PC-9 (cell line): ENCODE data around the gene MALAT1. TPM values are rescaled to one million over a fixed set of nuclear protein-coding genes. Genes with fewer than 3 reads are reported as not detected.

ENCODE experiments used
- BruUV-seq: library from RNA; stranded (reverse); fragments of 400-500 nt; replicated peaks from 2 replicates; lab custom pipeline; 2021; lab: Mats Ljungman, UMichigan
- CTCF ChIA-PET: fragments of 300-600 bp; sonication (Branson Sonifier 250); formaldehyde crosslinking; loops from one replicate; lab custom pipeline; 2022; ENCODE audit warnings: antibody characterized with exemption; lab: Charles Lee
- POLR2A ChIA-PET: fragments of 300-600 bp; sonication (Branson Sonifier 250); formaldehyde crosslinking; loops from one replicate; lab custom pipeline; 2022; ENCODE audit warnings: antibody characterized with exemption; ENCODE audit not compliant: unreplicated experiment; lab: Charles Lee
- DNase-seq, 2 experiments: peaks; one replicate each; pipeline versions ENCODE4 v3.0.0 to v3.0.0-alpha.2; 2015 to 2022; ENCODE audit warnings: mixed read lengths in 1 of 2
- H2AFZ ChIP-seq: fragments of 200-600 bp; sonication (generic); 2 replicates; pipeline ENCODE4 v1.8.1; 2017; ENCODE audit warnings: antibody characterized with exemption
- H3F3A ChIP-seq: fragments of 200-600 bp; sonication (generic); 2 replicates; pipeline ENCODE4 v1.8.1; 2017; ENCODE audit warnings: antibody characterized with exemption, mild to moderate bottlenecking, low read depth; ENCODE audit not compliant: insufficient read depth
- H3K27ac ChIP-seq: fragments of 200-600 bp; sonication (generic); 2 replicates; pipeline ENCODE4 v1.6.1; 2016; ENCODE audit warnings: mixed run types
- H3K27me3 ChIP-seq: fragments of 200-600 bp; sonication (generic); 2 replicates; pipeline ENCODE4 v1.6.1; 2016; ENCODE audit warnings: low read depth, mixed run types; ENCODE audit not compliant: insufficient read depth
- H3K36me3 ChIP-seq: fragments of 200-600 bp; sonication (generic); 2 replicates; pipeline ENCODE4 v1.6.1; 2016; ENCODE audit warnings: low read depth, mixed run types
- H3K4me1 ChIP-seq: fragments of 200-600 bp; sonication (generic); replicated peaks from 2 replicates; pipeline ENCODE4 v1.6.1; 2016; ENCODE audit warnings: mixed run types; ENCODE audit not compliant: insufficient read depth
- H3K4me2 ChIP-seq: fragments of 200-600 bp; sonication (generic); 2 replicates; pipeline ENCODE4 v1.6.1; 2017; ENCODE audit warnings: mixed run types
- H3K4me3 ChIP-seq: fragments of 200-600 bp; sonication (generic); 2 replicates; pipeline ENCODE4 v1.6.1; 2016; ENCODE audit warnings: mixed run types
- H3K79me2 ChIP-seq: fragments of 200-600 bp; sonication (generic); 2 replicates; pipeline ENCODE4 v1.6.1; 2017; ENCODE audit warnings: low read depth, mixed run types
- H3K9me2 ChIP-seq: fragments of 200-600 bp; sonication (generic); 2 replicates; pipeline ENCODE4 v1.8.1; 2017; ENCODE audit warnings: mild to moderate bottlenecking; ENCODE audit not compliant: insufficient read depth
- H3K9me3 ChIP-seq: fragments of 200-600 bp; sonication (generic); 2 replicates; pipeline ENCODE4 v1.8.1; 2016; ENCODE audit warnings: low read depth; ENCODE audit not compliant: insufficient read depth
- H4K20me1 ChIP-seq: fragments of 200-600 bp; sonication (generic); 2 replicates; pipeline ENCODE4 v1.8.1; 2017; ENCODE audit not compliant: insufficient read depth
- EZH2 ChIP-seq: fragments of 200-600 bp; sonication (generic); IDR thresholded peaks from 2 replicates; pipeline ENCODE4 v1.8.0; 2017; ENCODE audit warnings: antibody characterized with exemption, low read depth
- intact Hi-C: fragments of 100-400 bp; cut with micrococcal nuclease; formaldehyde crosslinking; loops from one replicate; pipeline ENCODE4 v1.10.0; 2022; ENCODE audit not compliant: unreplicated experiment
- total RNA-seq: library from RNA; stranded (reverse); gene quantifications from 2 replicates; pipeline ENCODE4 v1.2.3, GENCODE V29; 2021
- TF ChIP-seq, protein P1 (sequence below): fragments of 200-600 bp; sonication (generic); conservative IDR thresholded peaks from 2 replicates; pipeline ENCODE4 v1.6.1; 2017; ENCODE audit warnings: mixed run types, antibody characterized with exemption, mild to moderate bottlenecking, moderate library complexity

The MALAT1 gene
- total RNA-seq, 1 experiment from 2014 or later: 6,494 TPM

DNA sequence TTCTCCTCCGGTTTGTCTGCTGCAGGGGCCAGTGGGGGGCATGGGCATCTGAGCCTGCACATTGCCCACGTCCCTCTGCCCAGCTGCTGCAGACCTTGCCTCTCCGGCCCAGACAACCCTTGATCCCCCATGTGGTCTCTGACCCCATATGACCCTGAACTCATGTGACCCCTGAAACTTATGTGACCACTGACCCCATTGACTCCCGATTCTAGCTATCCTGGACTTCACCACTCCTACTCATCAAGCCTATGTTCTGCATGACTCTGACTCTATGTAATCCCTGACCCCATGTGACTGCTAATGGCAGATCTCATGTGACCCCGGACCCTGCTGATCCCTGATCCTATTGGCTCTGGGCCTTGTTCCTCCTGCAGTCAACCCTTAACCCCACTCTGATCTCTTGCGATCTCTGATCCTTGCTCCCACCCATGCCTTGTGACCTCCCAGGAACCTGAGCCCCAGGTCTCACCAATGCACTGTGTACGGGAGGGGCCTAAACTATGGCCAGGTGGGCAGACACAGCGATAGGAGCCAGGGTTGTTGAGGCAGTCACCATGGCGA, 53.6 kb downstream of the MALAT1 start:
- Histone ChIP-seq H3K36me3 (peaks cover 40% of the 10 kb centered on the region), H3K27me3 (no peaks in the 10 kb centered on the region), H4K20me1 (peaks cover 16% of the 10 kb centered on the region), H3K9me3 (no peaks in the 10 kb centered on the region), H3K27ac (no peak overlapping the region), H3K4me2 (no peak overlapping the region), H3K4me1 (peaks cover 42% of the 10 kb centered on the region), H3K9me2 (no peaks in the 10 kb centered on the region), H3K79me2 (peaks cover 48% of the 10 kb centered on the region), H2AFZ (no peak overlapping the region), H3F3A (peaks cover 69% of the 10 kb centered on the region), H3K4me3 (no peak overlapping the region)
- CTCF ChIA-PET: interaction anchor here (0.5 kb wide), 1 partner anchor 25 kb away, joined by 3 read pairs; no protein-coding TSS in a partner anchor
- TF ChIP-seq, protein P1, sequence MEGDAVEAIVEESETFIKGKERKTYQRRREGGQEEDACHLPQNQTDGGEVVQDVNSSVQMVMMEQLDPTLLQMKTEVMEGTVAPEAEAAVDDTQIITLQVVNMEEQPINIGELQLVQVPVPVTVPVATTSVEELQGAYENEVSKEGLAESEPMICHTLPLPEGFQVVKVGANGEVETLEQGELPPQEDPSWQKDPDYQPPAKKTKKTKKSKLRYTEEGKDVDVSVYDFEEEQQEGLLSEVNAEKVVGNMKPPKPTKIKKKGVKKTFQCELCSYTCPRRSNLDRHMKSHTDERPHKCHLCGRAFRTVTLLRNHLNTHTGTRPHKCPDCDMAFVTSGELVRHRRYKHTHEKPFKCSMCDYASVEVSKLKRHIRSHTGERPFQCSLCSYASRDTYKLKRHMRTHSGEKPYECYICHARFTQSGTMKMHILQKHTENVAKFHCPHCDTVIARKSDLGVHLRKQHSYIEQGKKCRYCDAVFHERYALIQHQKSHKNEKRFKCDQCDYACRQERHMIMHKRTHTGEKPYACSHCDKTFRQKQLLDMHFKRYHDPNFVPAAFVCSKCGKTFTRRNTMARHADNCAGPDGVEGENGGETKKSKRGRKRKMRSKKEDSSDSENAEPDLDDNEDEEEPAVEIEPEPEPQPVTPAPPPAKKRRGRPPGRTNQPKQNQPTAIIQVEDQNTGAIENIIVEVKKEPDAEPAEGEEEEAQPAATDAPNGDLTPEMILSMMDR: peak; percentile 28; the same call in 1 of the 2 replicates
- no peak for TF ChIP-seq EZH2
- intact Hi-C loops: no loop called here
- no TSS peak for BruUV-seq
- DNase-seq: no peak
- POLR2A ChIA-PET: interaction anchor here (0.6 to 1.4 kb wide), 2 partner anchors 19 to 20 kb away, joined by 3 to 4 read pairs; partner anchors contain the start of gene FAM89B

DNA sequence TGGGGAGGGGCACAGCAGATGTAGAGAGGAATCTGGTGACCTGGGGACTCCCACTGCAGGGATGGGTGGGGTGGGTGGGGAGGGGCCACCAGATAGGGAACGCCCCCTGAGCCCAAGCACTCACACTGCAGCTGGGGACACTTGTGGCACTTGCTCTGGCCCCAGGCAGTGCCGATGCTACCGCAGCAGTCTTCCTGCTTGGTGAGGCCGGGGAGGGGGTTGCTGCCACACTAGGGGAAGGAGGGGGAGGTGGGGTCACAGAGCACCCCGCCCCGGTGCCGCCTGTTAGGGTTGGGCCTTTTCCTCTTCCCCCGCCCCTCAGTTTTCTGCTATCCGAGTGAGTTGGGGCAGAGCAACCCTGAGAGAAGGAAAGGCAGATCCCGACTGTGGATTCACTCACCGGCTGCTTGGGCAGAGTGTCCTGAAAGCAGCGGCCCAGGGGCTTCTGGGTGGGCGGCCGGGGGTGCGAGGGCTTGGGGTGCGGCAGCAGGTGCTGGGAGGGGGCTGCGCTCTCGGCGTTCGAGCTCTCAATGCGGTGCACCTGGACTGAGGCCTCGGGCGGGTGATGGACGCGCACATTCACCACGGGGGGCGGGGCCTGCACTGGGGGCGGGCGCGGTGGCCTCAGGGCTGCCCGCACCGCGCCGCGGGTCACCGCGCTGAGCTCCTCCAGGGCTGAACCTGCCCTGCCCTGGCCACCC, 54.6 kb downstream of the MALAT1 start:
- H3K4me2 ChIP-seq: peak overlapping the region; percentile 86
- peak overlapping the region; percentile 60 for H3K4me3 ChIP-seq
- no peaks in the 10 kb centered on the region for H3K27me3 ChIP-seq
- intact Hi-C loops: no loop called here
- BruUV-seq: no TSS peak
- DNase-seq: peak; percentile 79 to 93
- TF ChIP-seq EZH2: no peak
- TF ChIP-seq, protein P1: no peak
- H4K20me1 ChIP-seq: peaks cover 16% of the 10 kb centered on the region
- peaks cover 50% of the 10 kb centered on the region for H3K79me2 ChIP-seq
- H3K27ac ChIP-seq: peak overlapping the region; percentile 63
- ChIA-PET POLR2A (interaction anchor here (0.5 to 1.4 kb wide), 11 partner anchors 12 to 183 kb away, joined by 3 to 15 read pairs (median 4); partner anchors contain the start of genes FAM89B, KCNK7, NEAT1 and PCNX3), CTCF (interaction anchor here (0.5 to 0.7 kb wide), 4 partner anchors 17 to 200 kb away, joined by 3 to 5 read pairs (median 3); partner anchors contain the start of genes FAM89B and ZNRD2)
- no peak overlapping the region for H2AFZ ChIP-seq
- H3K9me2 ChIP-seq: no peaks in the 10 kb centered on the region
- no peaks in the 10 kb centered on the region for H3K9me3 ChIP-seq
- H3K36me3 ChIP-seq: peaks cover 31% of the 10 kb centered on the region
- H3F3A ChIP-seq: peaks cover 64% of the 10 kb centered on the region
- peaks cover 42% of the 10 kb centered on the region for H3K4me1 ChIP-seq

- no peak for DNase-seq
- Histone ChIP-seq H4K20me1 (peaks cover 16% of the 10 kb centered on the region), H3F3A (peaks cover 63% of the 10 kb centered on the region), H3K27ac (peak overlapping the region; percentile 63), H3K9me2 (no peaks in the 10 kb centered on the region), H3K4me1 (peaks cover 50% of the 10 kb centered on the region), H3K79me2 (peaks cover 56% of the 10 kb centered on the region), H3K4me2 (peak overlapping the region; percentile 86), H2AFZ (no peak overlapping the region), H3K36me3 (peaks cover 24% of the 10 kb centered on the region), H3K4me3 (peak overlapping the region; percentile 60), H3K9me3 (no peaks in the 10 kb centered on the region), H3K27me3 (no peaks in the 10 kb centered on the region)
- TF ChIP-seq, protein P1: no peak
- no peak for TF ChIP-seq EZH2
- ChIA-PET POLR2A (interaction anchor here (0.6 to 1.0 kb wide), 4 partner anchors 42 to 183 kb away, joined by 3 to 15 read pairs (median 4); partner anchors contain the start of genes KCNK7, NEAT1 and PCNX3), CTCF (interaction anchor here (0.5 to 1.4 kb wide), 3 partner anchors 13 to 201 kb away, joined by 3 to 7 read pairs (median 5); no protein-coding TSS in a partner anchor)
- intact Hi-C loops: no loop called here
- BruUV-seq: no TSS peak
These were observed 55.4 kb downstream of the MALAT1 start for GRCh38 chr11:65554057-65554818.
